ENCODE data around the gene PRR16.

The PRR16 gene

GRCh38 chr5:120446068-120446492, 18.0 kb upstream of the PRR16 start:
- no peaks in the 10 kb centered on the region for H3K9me2 ChIP-seq (replicated peaks; ENCODE audit: insufficient read depth, low read length)
- no peak for TF ChIP-seq CTCF (IDR thresholded peaks at IDR 0.05; ENCODE audit: insufficient read depth, low read length, poor library complexity, severe bottlenecking)
- TF ChIP-seq EZH2phosphoT487 (conservative IDR thresholded peaks at IDR 0.05; ENCODE audit: low read length), result no peak
- H4K20me1 ChIP-seq (ENCODE audit: low read depth, low read length), result no peaks in the 10 kb centered on the region
- H3F3A ChIP-seq (ENCODE audit: insufficient read depth), result no peaks in the 10 kb centered on the region
- H3K27me3 ChIP-seq (ENCODE audit: low read length), result no peaks in the 10 kb centered on the region
- H3K79me2 ChIP-seq (ENCODE audit: insufficient read depth, low read length), result no peaks in the 10 kb centered on the region
- no peak overlapping the region for H3K4me3 ChIP-seq (ENCODE audit: insufficient read depth, low read length, poor library complexity, severe bottlenecking)
- H3K36me3 ChIP-seq (ENCODE audit: low read length), result no peaks in the 10 kb centered on the region
- H2AFZ ChIP-seq (ENCODE audit: low read depth, low read length, severe bottlenecking), result no peak overlapping the region
- no peaks in the 10 kb centered on the region for H3K9me3 ChIP-seq (ENCODE audit: insufficient read depth, low read length)
- no peak overlapping the region for H3K9ac ChIP-seq (ENCODE audit: low read length)
- no peak overlapping the region for H3K27ac ChIP-seq (ENCODE audit: low read depth, low read length)
- H3K4me2 ChIP-seq (ENCODE audit: low read depth, low read length, poor library complexity, severe bottlenecking), result no peak overlapping the region

- Histone ChIP-seq H3F3A (ENCODE audit: insufficient read depth) (no peaks in the 10 kb centered on the region), H3K79me2 (ENCODE audit: insufficient read depth, low read length) (no peaks in the 10 kb centered on the region), H3K27ac (ENCODE audit: low read depth, low read length) (no peak overlapping the region), H3K4me3 (ENCODE audit: insufficient read depth, low read length, poor library complexity, severe bottlenecking) (no peak overlapping the region), H3K27me3 (ENCODE audit: low read length) (no peaks in the 10 kb centered on the region), H3K9ac (ENCODE audit: low read length) (no peak overlapping the region), H4K20me1 (ENCODE audit: low read depth, low read length) (no peaks in the 10 kb centered on the region), H3K4me2 (ENCODE audit: low read depth, low read length, poor library complexity, severe bottlenecking) (no peak overlapping the region), H3K9me2 (replicated peaks; ENCODE audit: insufficient read depth, low read length) (no peaks in the 10 kb centered on the region), H2AFZ (ENCODE audit: low read depth, low read length, severe bottlenecking) (no peak overlapping the region), H3K9me3 (ENCODE audit: insufficient read depth, low read length) (no peaks in the 10 kb centered on the region), H3K36me3 (ENCODE audit: low read length) (no peaks in the 10 kb centered on the region)
- TF ChIP-seq EZH2phosphoT487 (conservative IDR thresholded peaks at IDR 0.05; ENCODE audit: low read length), result no peak
- no peak for TF ChIP-seq CTCF (IDR thresholded peaks at IDR 0.05; ENCODE audit: insufficient read depth, low read length, poor library complexity, severe bottlenecking)
Observed at GRCh38 chr5:120446901-120447300, 17.2 kb upstream of the PRR16 start.

- no peaks in the 10 kb centered on the region for H3K27me3 ChIP-seq (ENCODE audit: low read length)
- no peak overlapping the region for H3K27ac ChIP-seq (ENCODE audit: low read depth, low read length)
Observed at GRCh38 chr5:120447706-120448239, 16.3 kb upstream of the PRR16 start.

More at GRCh38 chr5:120447706-120448239, 16.3 kb upstream of the PRR16 start:
- no peak overlapping the region for H2AFZ ChIP-seq (ENCODE audit: low read depth, low read length, severe bottlenecking)
- H3F3A ChIP-seq (ENCODE audit: insufficient read depth), result no peaks in the 10 kb centered on the region
- no peak overlapping the region for H3K4me3 ChIP-seq (ENCODE audit: insufficient read depth, low read length, poor library complexity, severe bottlenecking)
- no peak for TF ChIP-seq EZH2phosphoT487 (conservative IDR thresholded peaks at IDR 0.05; ENCODE audit: low read length)
- no peak for TF ChIP-seq CTCF (IDR thresholded peaks at IDR 0.05; ENCODE audit: insufficient read depth, low read length, poor library complexity, severe bottlenecking)
- no peak overlapping the region for H3K4me2 ChIP-seq (ENCODE audit: low read depth, low read length, poor library complexity, severe bottlenecking)
- no peaks in the 10 kb centered on the region for H3K9me3 ChIP-seq (ENCODE audit: insufficient read depth, low read length)
- H3K36me3 ChIP-seq (ENCODE audit: low read length), result no peaks in the 10 kb centered on the region
- H3K9ac ChIP-seq (ENCODE audit: low read length), result no peak overlapping the region
- H4K20me1 ChIP-seq (ENCODE audit: low read depth, low read length), result no peaks in the 10 kb centered on the region
- no peaks in the 10 kb centered on the region for H3K9me2 ChIP-seq (replicated peaks; ENCODE audit: insufficient read depth, low read length)
- no peaks in the 10 kb centered on the region for H3K79me2 ChIP-seq (ENCODE audit: insufficient read depth, low read length)
